HG02678 (cell line): ENCODE results near the gene RICTOR.

ENCODE experiments used
- ATAC-seq: cut with Tn5 transposase; IDR thresholded peaks from one replicate; pipeline ENCODE4 v1.9.1; 2021; ENCODE audit warnings: mild to moderate bottlenecking, moderate library complexity; ENCODE audit not compliant: unreplicated experiment

Gene RICTOR

DNA sequence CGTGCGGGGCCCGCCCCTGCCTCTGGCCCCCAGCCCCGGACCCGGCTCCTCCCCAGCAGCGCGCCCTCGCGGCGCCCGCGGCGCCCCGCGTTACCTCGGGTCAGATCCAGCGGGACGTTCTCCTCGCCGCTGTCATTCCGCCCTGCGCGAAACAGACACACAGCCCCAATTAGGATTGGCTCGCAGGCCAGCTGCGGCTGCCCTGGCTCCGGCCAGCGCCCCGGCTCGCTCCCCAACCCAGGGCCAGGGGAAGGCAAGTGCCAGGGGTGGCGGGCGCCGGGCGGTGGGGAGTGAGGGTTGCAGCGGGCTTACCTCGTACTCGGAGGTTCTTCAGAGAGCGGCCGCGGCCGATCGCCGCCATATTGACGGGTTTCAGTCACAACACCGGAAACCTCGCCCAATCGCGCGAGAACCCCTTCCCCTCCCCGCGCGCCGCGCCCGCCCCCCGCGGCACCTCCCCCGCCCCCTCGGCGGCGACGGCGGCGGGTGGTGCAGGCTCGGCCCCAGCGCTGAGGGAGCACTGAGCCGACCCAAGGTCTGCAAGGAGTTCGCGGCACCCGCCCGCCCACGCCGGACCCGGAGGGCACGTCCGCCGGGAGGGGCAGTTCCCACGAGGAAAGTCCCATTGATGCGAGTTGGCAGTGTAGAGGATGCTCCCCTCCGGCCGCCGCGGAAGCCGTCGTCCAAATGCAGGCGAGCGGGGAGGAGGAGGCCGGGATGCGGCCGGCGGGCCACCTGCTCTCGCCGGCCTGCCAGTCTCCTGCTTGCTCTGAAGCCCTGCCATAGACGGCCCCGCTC, at the start of gene RICTOR:
RICTOR (minus strand) TSS at position 383 of the 798 bp plus-strand sequence; CDS start at position 361, 22 bp downstream.
- peak; percentile 72 for ATAC-seq

- ATAC-seq = no peak
These were observed 47.7 kb upstream of the RICTOR start for GRCh38 chr5:39121922-39122321.

DNA sequence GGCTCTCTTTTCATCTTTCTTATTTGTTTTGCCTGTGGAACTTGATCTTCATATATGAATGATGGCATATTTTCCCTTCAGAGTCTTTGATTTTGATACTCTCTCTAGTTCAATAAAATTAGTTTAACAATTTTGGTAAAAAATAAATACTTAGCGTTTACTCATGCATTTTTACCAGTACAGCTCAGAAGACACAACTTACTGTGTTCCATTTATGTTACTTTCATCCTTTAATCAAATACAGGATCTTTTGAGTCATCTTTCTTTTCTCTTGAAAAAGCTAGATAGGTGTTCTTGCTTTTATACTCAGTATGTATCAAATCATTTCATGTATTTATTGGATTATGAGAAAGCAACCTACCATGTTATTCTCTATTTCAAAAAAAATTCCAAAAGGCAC, 47.1 kb upstream of the RICTOR start:
- ATAC-seq = no peak

GRCh38 chr5:39120052-39120420, 45.8 kb upstream of the RICTOR start:
- no peak for ATAC-seq

GRCh38 chr5:39119404-39120051, 45.3 kb upstream of the RICTOR start:
- no peak for ATAC-seq

- no peak for ATAC-seq
These were observed 44.4 kb upstream of the RICTOR start for GRCh38 chr5:39118638-39119037.

DNA sequence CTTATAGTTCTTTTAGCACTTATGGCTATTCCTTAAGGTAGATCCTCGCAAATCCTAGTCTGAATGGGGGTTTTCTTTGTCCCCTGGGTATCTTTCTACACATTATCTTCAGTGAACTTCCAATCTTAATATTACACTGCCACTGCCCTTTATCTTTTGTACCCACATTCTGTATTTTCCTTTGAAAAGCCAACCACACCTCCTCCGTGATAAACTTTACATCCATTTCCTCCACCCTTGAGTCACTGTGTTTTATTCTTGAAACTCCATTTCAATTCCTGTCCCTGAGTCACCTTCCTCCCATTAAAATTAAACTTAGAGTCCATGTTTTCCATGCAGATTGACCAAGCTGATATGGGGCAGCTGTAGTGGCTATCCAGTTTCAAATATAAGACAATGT, 43.2 kb upstream of the RICTOR start:
- no peak for ATAC-seq

DNA sequence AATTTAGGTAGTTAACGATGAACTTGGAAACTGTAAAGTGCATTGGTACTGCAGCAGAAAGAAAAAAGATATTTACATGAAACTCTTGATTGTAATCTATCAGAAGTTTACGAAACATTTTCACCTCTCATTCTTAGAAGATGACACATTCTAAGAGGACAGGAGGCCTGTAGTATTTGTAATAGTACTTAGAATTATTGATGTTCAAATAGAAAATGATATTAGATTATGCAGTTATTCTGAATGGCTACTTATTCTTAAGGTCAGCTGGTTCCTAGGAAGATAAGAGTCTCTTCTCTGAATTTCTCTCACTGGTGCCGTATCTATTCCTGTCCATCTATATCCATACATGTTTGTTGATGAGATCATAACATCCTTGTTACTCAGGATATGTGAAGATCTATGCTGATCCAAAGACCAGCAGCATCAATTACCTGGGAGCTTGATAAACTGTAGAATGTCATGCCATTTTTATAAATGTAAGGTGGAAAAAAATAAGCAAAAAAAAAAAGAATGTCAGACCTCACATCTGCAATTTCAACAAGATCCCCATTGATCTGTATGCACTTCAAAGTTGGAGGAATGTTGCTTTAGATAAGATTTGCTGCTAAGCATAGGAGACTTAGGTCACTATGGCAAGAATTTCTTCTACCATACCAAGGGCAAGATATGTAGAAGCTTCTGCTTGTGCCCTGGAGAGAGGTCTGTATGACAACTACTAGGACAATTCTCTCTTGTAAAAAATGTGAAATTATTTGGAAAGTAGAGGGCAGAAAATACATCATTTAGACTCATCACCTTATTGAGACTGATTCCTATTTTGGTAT, 42.4 kb upstream of the RICTOR start:
- no peak for ATAC-seq

- ATAC-seq = no peak
These were observed 41.6 kb upstream of the RICTOR start for GRCh38 chr5:39115644-39116343.

- no peak for ATAC-seq
These were observed 40.0 kb upstream of the RICTOR start for GRCh38 chr5:39114155-39114554.

DNA sequence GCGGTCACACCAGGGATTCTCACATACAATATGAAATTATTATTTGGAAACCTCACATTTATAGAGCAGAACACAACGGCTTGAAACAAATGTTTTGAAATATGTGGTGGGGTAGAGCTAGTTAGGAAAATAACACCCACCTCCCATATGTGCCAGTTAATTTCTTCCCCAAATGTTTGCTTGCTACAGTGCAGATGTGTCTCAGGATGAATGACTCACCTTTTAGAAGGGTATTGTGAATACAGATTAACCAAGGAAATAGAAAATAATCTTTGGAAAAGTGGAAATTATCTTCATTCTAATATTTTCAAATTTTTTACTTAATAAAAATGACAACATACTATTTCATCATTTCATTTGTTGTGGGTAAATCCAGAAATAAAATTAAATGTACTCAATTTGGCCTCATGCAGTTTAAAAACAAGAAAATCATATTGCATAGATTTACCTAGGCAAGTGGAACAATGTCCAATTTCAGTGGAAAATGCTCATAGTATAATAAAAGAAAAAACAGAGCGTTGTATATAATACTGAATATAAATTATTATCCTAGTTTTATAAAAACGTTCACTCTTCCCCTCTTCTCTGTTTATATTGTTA, 39.3 kb upstream of the RICTOR start:
- ATAC-seq = no peak

DNA sequence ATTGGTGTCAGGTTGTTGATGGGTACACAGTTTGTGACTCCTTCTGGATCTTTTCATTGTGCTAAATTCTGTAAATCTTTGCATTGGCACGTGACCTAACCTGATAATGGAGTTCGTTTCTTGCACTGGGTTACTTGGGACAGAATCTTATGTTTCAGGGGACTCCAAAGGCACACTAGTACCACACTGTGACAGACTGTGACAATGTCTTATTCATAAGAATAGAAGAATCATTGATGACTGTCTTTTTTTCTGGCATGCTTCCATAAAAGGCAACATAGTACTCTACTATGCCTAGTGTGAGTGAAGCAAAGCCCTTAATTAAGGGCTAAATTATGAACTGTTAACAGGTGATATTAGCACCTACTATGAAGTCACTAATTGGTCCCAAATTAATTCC, 35.4 kb upstream of the RICTOR start:
- ATAC-seq = no peak

- no peak for ATAC-seq
These were observed 34.8 kb upstream of the RICTOR start for GRCh38 chr5:39108987-39109386.

GRCh38 chr5:39107350-39107749, 33.2 kb upstream of the RICTOR start:
- ATAC-seq = no peak

DNA sequence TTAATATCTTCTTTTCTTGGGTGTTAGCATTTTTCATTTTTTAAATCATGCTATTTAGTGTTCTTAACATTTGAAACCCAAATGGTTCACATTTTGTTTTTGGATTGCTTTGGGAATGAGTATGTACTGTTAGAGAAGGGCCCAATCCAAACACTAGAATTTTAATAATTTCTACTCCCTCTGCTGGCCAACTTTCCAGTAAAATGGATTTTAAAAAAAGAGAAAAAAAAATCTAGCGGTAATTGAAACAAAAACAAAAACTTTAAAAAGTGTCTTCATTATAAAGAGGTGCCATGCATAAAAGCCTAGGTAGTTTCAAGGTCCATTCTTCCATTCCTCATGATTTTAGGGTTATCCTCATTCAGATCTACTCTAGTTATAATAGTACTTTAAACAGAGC, 32.1 kb upstream of the RICTOR start:
- ATAC-seq = no peak

DNA sequence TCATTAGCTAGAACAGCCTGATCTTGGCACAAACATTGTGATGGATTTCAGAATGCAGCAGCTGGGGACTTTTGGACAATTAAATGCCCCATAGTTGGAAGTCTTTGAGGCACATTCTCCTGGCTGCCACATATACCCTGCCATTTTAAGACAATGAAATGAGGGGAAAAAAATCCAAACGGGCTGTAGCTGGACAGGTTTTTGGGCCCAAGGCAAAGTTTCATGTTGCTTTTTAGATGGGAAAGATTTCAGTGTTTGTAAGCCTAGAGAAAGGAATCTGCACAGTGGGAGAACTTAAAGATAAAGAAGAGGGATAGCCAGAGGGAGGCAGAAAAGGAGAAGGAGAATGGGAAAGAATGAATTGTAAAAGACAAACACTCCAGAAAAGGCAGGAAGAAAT, 30.0 kb upstream of the RICTOR start:
- ATAC-seq = no peak

DNA sequence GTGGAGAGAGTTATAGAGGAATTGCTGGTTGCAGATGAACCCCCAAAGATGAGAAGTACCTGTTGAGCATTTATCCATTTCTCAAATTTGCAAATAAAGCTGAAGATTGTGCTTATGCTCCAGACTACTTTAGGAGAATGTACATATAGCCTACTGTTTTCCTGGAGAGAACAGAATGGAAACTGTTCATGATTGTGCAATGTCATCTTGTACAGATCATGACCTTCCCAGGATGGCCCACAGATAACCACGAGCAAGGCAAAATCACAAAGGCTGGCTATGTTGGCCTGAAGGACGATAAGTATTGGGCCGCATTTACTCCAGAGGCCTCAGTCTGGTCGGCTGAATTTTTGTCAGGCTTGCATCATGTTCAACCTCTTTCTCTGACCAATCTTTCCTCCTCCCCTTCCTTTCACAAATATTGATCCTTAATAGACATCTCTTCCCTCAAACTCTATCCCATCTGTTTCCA, 28.5 kb upstream of the RICTOR start:
- no peak for ATAC-seq

GRCh38 chr5:39100851-39101396, 26.7 kb upstream of the RICTOR start:
- no peak for ATAC-seq

DNA sequence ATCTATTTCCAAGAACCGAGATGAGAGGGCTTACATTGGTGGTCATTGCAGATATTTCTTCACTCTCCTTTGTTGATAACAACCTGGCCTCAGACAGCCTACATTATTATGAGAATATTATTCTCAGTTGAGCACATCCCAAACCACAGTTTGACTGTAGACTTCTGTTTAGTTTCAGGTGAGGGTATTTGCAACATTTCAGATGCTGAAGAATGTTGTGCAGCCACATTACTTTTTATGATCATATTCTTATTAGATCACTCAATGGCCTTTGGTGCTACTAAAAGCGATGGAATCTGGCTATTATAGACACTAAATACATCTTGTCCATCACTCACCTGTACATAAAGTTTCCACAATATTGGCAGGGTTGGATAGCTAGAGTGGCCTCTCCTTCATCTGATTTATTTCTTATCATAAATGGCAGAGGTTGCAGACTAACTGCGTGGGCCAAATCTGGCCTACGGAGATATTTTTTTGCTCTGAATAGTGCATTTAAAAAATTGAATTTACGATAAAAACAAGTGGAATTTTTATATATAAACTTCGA, 26.2 kb upstream of the RICTOR start:
- no peak for ATAC-seq

- ATAC-seq = no peak
These were observed 25.6 kb upstream of the RICTOR start for GRCh38 chr5:39099831-39100230.
